Mesenchymal stem cell (in vitro differentiated cells and primary cell): Measurements from ENCODE around the gene NLRP6.

ENCODE experiments used
- DNase-seq: peaks from one replicate; pipeline ENCODE4 v3.0.0-alpha.2; 2013
- H2AFZ ChIP-seq: one replicate; pipeline ENCODE4 v1.6.1; 2013; ENCODE audit warnings: low read depth, mild to moderate bottlenecking, control low read depth, inconsistent platforms, low read length, moderate library complexity
- H2AK5ac ChIP-seq: 2 replicates; pipeline ENCODE4 v1.6.1; 2013; ENCODE audit warnings: low read length, moderate library complexity, mild to moderate bottlenecking, inconsistent platforms; ENCODE audit not compliant: severe bottlenecking
- H2BK120ac ChIP-seq: one replicate; pipeline ENCODE4 v1.6.1; 2013; ENCODE audit warnings: low read depth, mild to moderate bottlenecking, inconsistent platforms, low read length, moderate library complexity
- H2BK12ac ChIP-seq, 2 experiments: one replicate each; pipeline ENCODE4 v1.6.1; 2013; ENCODE audit warnings: inconsistent platforms in 2 of 2, low read length in 2 of 2, mild to moderate bottlenecking in 2 of 2, moderate library complexity in 2 of 2, control low read depth in 1 of 2
- H2BK15ac ChIP-seq: one replicate; pipeline ENCODE4 v1.6.1; 2013; ENCODE audit warnings: mild to moderate bottlenecking, low read depth, inconsistent platforms; ENCODE audit not compliant: poor library complexity, severe bottlenecking
- H2BK5ac ChIP-seq: 2 replicates; pipeline ENCODE4 v1.6.1; 2013; ENCODE audit warnings: low read depth, mild to moderate bottlenecking, low read length, control low read depth, inconsistent platforms; ENCODE audit not compliant: poor library complexity, severe bottlenecking
- H3K14ac ChIP-seq, 2 experiments: one replicate each; pipeline ENCODE4 v1.6.1; 2013; ENCODE audit warnings: inconsistent platforms in 2 of 2, low read length in 2 of 2, control low read depth in 1 of 2, mild to moderate bottlenecking in 1 of 2, moderate library complexity in 1 of 2
- H3K18ac ChIP-seq, 2 experiments: one replicate each; pipeline ENCODE4 v1.6.1; 2013; ENCODE audit warnings: inconsistent platforms in 2 of 2, low read length in 2 of 2, control low read depth in 1 of 2, low read depth in 1 of 2, mild to moderate bottlenecking in 1 of 2
- H3K23ac ChIP-seq, 2 experiments: one replicate each; pipeline ENCODE4 v1.6.1; 2013; ENCODE audit warnings: inconsistent platforms in 2 of 2, low read length in 2 of 2, mild to moderate bottlenecking in 2 of 2, moderate library complexity in 2 of 2, control low read depth in 1 of 2
- H3K27ac ChIP-seq: 2 replicates; pipeline ENCODE4 v1.5.1; 2013; ENCODE audit warnings: mild to moderate bottlenecking, moderate library complexity, low read length, control low read depth, inconsistent platforms; ENCODE audit not compliant: poor library complexity, severe bottlenecking
- H3K27me3 ChIP-seq, 2 experiments: 2 replicates each; pipeline versions ENCODE4 v1.6.1 to v1.7.0; 2013; ENCODE audit warnings: low read length in 2 of 2, mild to moderate bottlenecking in 2 of 2, moderate library complexity in 2 of 2, control low read depth in 1 of 2, inconsistent platforms in 1 of 2; ENCODE audit not compliant: control insufficient read depth in 1 of 2, insufficient read depth in 1 of 2
- H3K36me3 ChIP-seq, 2 experiments: 2 replicates each; pipeline versions ENCODE4 v1.6.1 to v1.7.0; 2013; ENCODE audit warnings: low read length in 2 of 2, control low read depth in 1 of 2, inconsistent platforms in 1 of 2, low read depth in 1 of 2, mild to moderate bottlenecking in 1 of 2; ENCODE audit not compliant: insufficient read depth in 2 of 2, control insufficient read depth in 1 of 2
- H3K4ac ChIP-seq, 2 experiments: one replicate each; pipeline ENCODE4 v1.6.1; 2013; ENCODE audit warnings: inconsistent platforms in 2 of 2, low read length in 2 of 2, mild to moderate bottlenecking in 2 of 2, moderate library complexity in 2 of 2, control low read depth in 1 of 2, low read depth in 1 of 2
- H3K4me1 ChIP-seq: 2 replicates; pipeline ENCODE4 v1.6.1; 2013; ENCODE audit warnings: low read depth, low read length, control low read depth; ENCODE audit not compliant: control insufficient read depth, insufficient read depth
- H3K4me2 ChIP-seq: 2 replicates; pipeline ENCODE4 v1.6.1; 2013; ENCODE audit warnings: low read length, mild to moderate bottlenecking, inconsistent platforms; ENCODE audit not compliant: poor library complexity, severe bottlenecking
- H3K4me3 ChIP-seq, 2 experiments: 2 replicates each; pipeline versions ENCODE4 v1.5.1 to v1.7.0; 2013; ENCODE audit warnings: low read length in 2 of 2, mild to moderate bottlenecking in 2 of 2, control low read depth in 1 of 2, low read depth in 1 of 2; ENCODE audit not compliant: insufficient read depth in 1 of 2
- H3K79me1 ChIP-seq: replicated peaks from 2 replicates; pipeline ENCODE4 v1.6.1; 2013; ENCODE audit warnings: mild to moderate bottlenecking, control low read depth, low read length, inconsistent platforms; ENCODE audit not compliant: poor library complexity, severe bottlenecking
- H3K9ac ChIP-seq: 2 replicates; pipeline ENCODE4 v1.7.0; 2013; ENCODE audit warnings: mild to moderate bottlenecking, low read length, moderate library complexity
- H3K9me3 ChIP-seq: 2 replicates; pipeline ENCODE4 v1.7.0; 2013; ENCODE audit warnings: mild to moderate bottlenecking, low read length; ENCODE audit not compliant: control insufficient read depth
- H4K8ac ChIP-seq: one replicate; pipeline ENCODE4 v1.6.1; 2013; ENCODE audit warnings: inconsistent platforms, mild to moderate bottlenecking, low read length, moderate library complexity
- H4K91ac ChIP-seq: one replicate; pipeline ENCODE4 v1.6.1; 2013; ENCODE audit warnings: mild to moderate bottlenecking, low read length, inconsistent platforms
- WGBS: methylation state at CpG from one replicate; pipeline ENCODE4 v1.1.7; 2013; ENCODE audit warnings: mixed read lengths; 5-methylcytosine and 5-hydroxymethylcytosine counted together

Gene NLRP6

DNA sequence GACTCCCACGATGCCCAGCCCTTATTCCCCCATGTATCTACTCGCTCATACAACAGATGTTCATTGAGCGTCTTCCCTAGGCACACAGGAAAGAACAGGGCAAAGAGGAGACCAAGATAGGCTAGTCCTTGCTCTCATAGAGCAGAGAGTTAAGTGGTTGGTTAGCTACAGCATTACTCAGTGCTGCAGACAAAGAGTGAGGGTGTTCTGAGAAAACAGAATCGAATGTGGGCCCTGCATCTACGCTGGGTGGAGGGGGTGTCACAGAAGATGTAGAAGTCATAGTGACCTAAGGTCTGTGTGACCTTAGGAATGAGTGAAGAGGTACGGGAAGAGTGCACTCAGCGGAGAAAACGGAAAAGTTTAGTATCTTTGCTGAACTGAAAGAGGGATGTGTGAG lies 29.1 kb upstream of the NLRP6 start:
- Histone ChIP-seq H3K36me3 (peaks cover 66 to 97% of the 10 kb centered on the region in 2 experiments), H3K4ac (no peak overlapping the region), H2AFZ (no peak overlapping the region), H4K91ac (no peak overlapping the region), H4K8ac (no peak overlapping the region), H3K27ac (no peak overlapping the region), H2BK5ac (no peak overlapping the region), H2BK12ac (no peak overlapping the region), H3K4me2 (no peak overlapping the region), H3K9me3 (no peaks in the 10 kb centered on the region), H3K23ac (no peak overlapping the region), H3K14ac (no peak overlapping the region), H3K18ac (no peak overlapping the region), H3K9ac (no peak overlapping the region), H3K4me3 (no peak overlapping the region), H3K27me3 (no peaks in the 10 kb centered on the region), H3K79me1 (peaks cover 19% of the 10 kb centered on the region), H2BK120ac (no peak overlapping the region), H2AK5ac (no peak overlapping the region), H3K4me1 (no peaks in the 10 kb centered on the region), H2BK15ac (no peak overlapping the region)
- no peak for DNase-seq
- WGBS: 85% methylated on average over 8 of the region's 8 CpGs

DNA sequence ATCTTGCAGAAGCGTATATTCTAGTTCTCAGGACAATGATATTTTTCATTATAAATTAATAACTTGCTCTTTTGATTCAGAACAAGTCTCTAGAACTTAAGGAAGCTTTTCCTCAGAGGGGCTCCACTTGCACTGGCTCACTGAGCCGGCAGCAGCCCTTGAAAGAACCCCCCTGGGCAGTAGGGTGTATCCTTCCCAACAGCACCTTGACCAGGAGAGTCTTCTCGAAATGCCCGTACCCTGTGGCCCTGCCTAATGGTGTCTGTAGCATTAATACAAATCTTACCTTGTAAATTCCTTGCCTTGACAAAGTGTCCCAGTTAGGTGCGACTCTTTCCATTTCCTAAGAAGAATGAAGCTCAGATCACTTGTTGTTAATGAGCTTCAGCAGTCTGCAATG lies 27.9 kb upstream of the NLRP6 start:
- no peak overlapping the region for H3K23ac ChIP-seq
- H4K8ac ChIP-seq: no peak overlapping the region
- H2BK12ac ChIP-seq: no peak overlapping the region
- H3K4me3 ChIP-seq: no peak overlapping the region
- no peak overlapping the region for H3K4ac ChIP-seq
- H3K4me2 ChIP-seq: no peak overlapping the region
- no peak overlapping the region for H3K18ac ChIP-seq
- DNase-seq: no peak
- no peak overlapping the region for H4K91ac ChIP-seq
- H3K9me3 ChIP-seq: no peaks in the 10 kb centered on the region
- H3K14ac ChIP-seq: no peak overlapping the region
- H2BK120ac ChIP-seq: no peak overlapping the region
- no peak overlapping the region for H2AFZ ChIP-seq
- H3K9ac ChIP-seq: no peak overlapping the region
- WGBS: 93% methylated on average over 4 of the region's 5 CpGs
- H2AK5ac ChIP-seq: no peak overlapping the region
- no peaks in the 10 kb centered on the region for H3K4me1 ChIP-seq
- H2BK15ac ChIP-seq: no peak overlapping the region
- no peaks in the 10 kb centered on the region for H3K27me3 ChIP-seq
- H3K27ac ChIP-seq: no peak overlapping the region
- peaks cover 15% of the 10 kb centered on the region for H3K79me1 ChIP-seq
- H2BK5ac ChIP-seq: no peak overlapping the region
- H3K36me3 ChIP-seq: peaks cover 60 to 85% of the 10 kb centered on the region in 2 experiments

DNA sequence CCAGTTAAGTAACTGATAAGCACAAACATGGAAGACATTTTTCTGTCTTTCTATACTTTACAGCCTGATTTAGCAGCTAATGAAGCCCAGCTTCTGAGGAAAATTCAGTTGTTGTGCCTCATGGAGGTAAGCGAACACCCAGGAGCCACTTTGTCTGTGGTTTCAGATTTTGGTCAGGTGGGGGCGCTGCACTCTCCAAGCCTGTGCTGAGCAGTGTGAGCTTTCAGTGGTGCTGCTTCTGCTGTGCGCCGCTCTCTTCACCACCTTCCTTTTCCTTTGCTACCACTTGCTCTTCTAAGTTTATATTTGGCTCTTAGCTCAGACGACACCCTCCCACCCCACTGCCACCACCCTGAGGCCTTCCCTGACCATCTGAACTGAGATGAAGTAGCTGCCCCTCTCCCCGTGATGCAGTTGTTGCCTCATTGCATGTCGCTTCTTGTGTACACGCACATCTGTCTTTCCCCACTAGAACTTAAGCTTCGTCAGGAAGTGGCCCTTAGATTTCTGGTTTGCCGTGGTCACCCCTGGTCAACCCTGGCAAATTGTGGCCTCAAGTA lies 27.4 kb upstream of the NLRP6 start:
- H3K36me3 ChIP-seq: peaks cover 56 to 80% of the 10 kb centered on the region in 2 experiments

DNA sequence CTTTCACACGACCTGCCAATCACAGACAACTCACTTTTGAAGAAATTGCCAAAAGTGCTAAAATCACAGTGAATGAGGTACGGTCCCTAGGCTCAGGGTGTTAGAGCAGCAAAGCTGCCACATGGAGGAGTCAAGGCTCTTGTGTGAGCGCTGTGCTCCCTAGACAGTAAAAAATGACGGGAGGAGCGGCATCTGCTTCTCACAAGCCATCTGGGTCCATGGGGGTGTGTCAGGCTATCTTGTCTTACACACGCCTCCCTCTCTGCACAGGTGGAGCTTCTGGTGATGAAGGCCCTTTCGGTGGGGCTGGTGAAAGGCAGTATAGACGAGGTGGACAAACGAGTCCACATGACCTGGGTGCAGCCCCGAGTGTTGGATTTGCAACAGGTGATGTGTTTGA lies 26.7 kb upstream of the NLRP6 start:
- H3K36me3 ChIP-seq: peaks cover 50 to 73% of the 10 kb centered on the region in 2 experiments
- no peak overlapping the region for H2BK5ac ChIP-seq
- peaks cover 10% of the 10 kb centered on the region for H3K79me1 ChIP-seq
- no peak overlapping the region for H3K4ac ChIP-seq
- no peak overlapping the region for H3K4me3 ChIP-seq
- H3K9ac ChIP-seq: no peak overlapping the region
- H3K27me3 ChIP-seq: no peaks in the 10 kb centered on the region
- WGBS: 93% methylated on average over 10 of the region's 10 CpGs
- no peak overlapping the region for H3K4me2 ChIP-seq
- H4K91ac ChIP-seq: no peak overlapping the region
- H2BK120ac ChIP-seq: no peak overlapping the region
- H3K14ac ChIP-seq: no peak overlapping the region
- no peak for DNase-seq
- H2BK15ac ChIP-seq: no peak overlapping the region
- H3K4me1 ChIP-seq: no peaks in the 10 kb centered on the region
- H3K23ac ChIP-seq: no peak overlapping the region
- no peak overlapping the region for H2AFZ ChIP-seq
- no peak overlapping the region for H4K8ac ChIP-seq
- H2AK5ac ChIP-seq: no peak overlapping the region
- H3K27ac ChIP-seq: no peak overlapping the region
- no peaks in the 10 kb centered on the region for H3K9me3 ChIP-seq
- H3K18ac ChIP-seq: no peak overlapping the region
- no peak overlapping the region for H2BK12ac ChIP-seq

More for the DNA sequence above, 27.4 kb upstream of the NLRP6 start:
- Histone ChIP-seq H3K4me2 (no peak overlapping the region), H3K27me3 (no peaks in the 10 kb centered on the region), H2AK5ac (no peak overlapping the region), H3K79me1 (peaks cover 13% of the 10 kb centered on the region), H3K27ac (no peak overlapping the region), H2AFZ (no peak overlapping the region), H2BK5ac (no peak overlapping the region), H2BK12ac (peak overlapping the region in 1 of 2 experiments; percentile 85), H3K23ac (no peak overlapping the region), H3K4ac (no peak overlapping the region), H2BK15ac (no peak overlapping the region), H3K18ac (no peak overlapping the region), H3K4me1 (no peaks in the 10 kb centered on the region), H3K14ac (no peak overlapping the region), H3K9ac (no peak overlapping the region), H4K8ac (no peak overlapping the region), H3K9me3 (no peaks in the 10 kb centered on the region), H4K91ac (no peak overlapping the region), H2BK120ac (no peak overlapping the region), H3K4me3 (no peak overlapping the region)
- WGBS: 79% methylated on average over 10 of the region's 10 CpGs
- DNase-seq: peak; percentile 68
